GM10847 (cell line): ENCODE results near the gene SULT1C3.

Source experiments
- POLR2A ChIP-seq: IDR thresholded peaks from 2 replicates; pipeline ENCODE4 v1.6.1; 2011; ENCODE audit not compliant: insufficient read length; ENCODE audit errors: extremely low read depth

Gene SULT1C3

GRCh38 chr2:108228537-108228936 is 11.2 kb upstream of the SULT1C3 start:
- no peak for TF ChIP-seq POLR2A

DNA sequence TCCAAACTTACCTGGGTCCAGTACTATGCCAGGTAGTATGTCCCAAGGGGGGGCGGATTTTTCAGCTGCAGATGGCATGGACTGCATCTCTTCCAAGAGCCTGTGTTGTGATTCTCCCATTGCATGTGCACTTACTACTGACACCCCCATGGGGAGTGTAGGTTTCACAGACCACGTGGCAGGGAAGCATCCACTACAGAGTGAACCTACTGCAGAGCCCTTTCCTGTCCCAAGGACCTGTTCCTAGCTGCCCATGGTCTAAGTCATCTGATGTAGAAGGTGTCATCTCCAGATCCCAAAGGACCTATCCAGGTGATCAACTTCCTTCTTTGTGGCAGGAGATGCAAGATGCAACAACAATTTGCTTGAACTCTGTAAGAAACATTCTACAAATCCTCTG is 9.9 kb upstream of the SULT1C3 start:
- TF ChIP-seq POLR2A: no peak

DNA sequence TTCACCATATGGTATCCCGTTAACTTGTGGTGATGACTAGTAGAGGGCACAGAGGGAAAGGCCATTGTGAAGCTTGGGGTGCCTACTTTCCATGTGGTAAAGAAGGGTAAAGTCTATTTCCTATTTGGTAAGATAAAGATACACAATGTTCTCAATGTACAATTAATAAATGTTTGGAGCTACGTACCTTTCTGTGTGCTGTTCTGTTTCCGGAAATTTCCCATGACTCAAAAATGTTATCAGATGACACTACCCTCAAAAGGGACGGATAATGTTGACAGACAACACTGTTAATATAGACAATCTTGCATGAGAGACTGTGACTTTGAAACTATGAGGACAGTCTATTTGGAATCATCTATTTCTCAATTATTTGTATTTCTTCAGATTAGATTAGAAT is 4.2 kb upstream of the SULT1C3 start:
- no peak for TF ChIP-seq POLR2A

- no peak for TF ChIP-seq POLR2A
Observed at GRCh38 chr2:108236676-108237335, 3.0 kb upstream of the SULT1C3 start.

- no peak for TF ChIP-seq POLR2A
Observed at GRCh38 chr2:108240966-108241365, 1.2 kb downstream of the SULT1C3 start.

GRCh38 chr2:108243566-108243965 is 3.8 kb downstream of the SULT1C3 start:
- TF ChIP-seq POLR2A: no peak

- no peak for TF ChIP-seq POLR2A
Observed at GRCh38 chr2:108244667-108245414, 5.1 kb downstream of the SULT1C3 start.

- no peak for TF ChIP-seq POLR2A
Observed at GRCh38 chr2:108253106-108253505, 13.3 kb downstream of the SULT1C3 start.

- TF ChIP-seq POLR2A: no peak
Observed at GRCh38 chr2:108257757-108258331, 18.1 kb downstream of the SULT1C3 start.

- no peak for TF ChIP-seq POLR2A
Observed at GRCh38 chr2:108260773-108261172, 21.0 kb downstream of the SULT1C3 start.

- TF ChIP-seq POLR2A: no peak
Observed at GRCh38 chr2:108262036-108262435, 22.3 kb downstream of the SULT1C3 start.

DNA sequence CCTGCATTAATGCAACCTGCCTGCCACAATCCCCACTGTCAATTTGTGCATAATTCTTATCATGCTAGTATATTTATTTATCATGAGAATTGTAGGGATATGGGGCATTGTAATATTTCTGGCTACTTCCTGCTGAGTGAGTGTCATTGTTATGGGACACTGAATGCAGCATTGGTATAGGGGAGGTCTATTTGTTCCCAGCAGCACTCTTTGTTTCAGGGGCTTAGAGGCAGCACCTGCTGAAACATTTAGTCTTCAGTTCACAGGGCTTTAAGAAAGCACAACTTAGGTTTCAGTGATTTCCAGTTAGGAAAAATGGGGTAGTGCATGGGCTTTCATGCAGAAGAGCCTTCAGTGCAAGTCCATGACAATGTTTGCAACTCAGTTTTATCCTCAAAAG is 23.6 kb downstream of the SULT1C3 start:
- no peak for TF ChIP-seq POLR2A

DNA sequence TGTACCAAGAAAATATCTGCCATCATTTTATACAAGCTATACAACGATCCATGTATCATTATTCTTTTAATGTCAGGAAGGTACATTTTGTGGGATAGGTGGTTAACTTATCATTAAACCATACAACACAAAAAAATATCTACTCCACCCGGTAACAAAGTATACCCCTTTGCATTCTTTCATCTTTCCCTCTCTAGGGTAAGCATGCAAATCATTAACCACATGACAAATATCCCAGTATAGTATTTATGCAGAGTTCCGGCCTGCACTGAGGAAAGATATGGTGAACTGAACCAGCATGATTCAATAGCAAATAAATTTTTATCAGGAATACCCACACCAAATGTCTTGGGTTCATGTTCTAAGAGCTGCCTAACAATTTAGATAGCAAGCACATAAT is 26.4 kb downstream of the SULT1C3 start:
- TF ChIP-seq POLR2A: no peak

GRCh38 chr2:108267101-108267500 is 27.3 kb downstream of the SULT1C3 start:
- TF ChIP-seq POLR2A: no peak

- no peak for TF ChIP-seq POLR2A
Observed at GRCh38 chr2:108268001-108268400, 28.2 kb downstream of the SULT1C3 start.

GRCh38 chr2:108270346-108270745 is 30.6 kb downstream of the SULT1C3 start:
- TF ChIP-seq POLR2A: no peak

DNA sequence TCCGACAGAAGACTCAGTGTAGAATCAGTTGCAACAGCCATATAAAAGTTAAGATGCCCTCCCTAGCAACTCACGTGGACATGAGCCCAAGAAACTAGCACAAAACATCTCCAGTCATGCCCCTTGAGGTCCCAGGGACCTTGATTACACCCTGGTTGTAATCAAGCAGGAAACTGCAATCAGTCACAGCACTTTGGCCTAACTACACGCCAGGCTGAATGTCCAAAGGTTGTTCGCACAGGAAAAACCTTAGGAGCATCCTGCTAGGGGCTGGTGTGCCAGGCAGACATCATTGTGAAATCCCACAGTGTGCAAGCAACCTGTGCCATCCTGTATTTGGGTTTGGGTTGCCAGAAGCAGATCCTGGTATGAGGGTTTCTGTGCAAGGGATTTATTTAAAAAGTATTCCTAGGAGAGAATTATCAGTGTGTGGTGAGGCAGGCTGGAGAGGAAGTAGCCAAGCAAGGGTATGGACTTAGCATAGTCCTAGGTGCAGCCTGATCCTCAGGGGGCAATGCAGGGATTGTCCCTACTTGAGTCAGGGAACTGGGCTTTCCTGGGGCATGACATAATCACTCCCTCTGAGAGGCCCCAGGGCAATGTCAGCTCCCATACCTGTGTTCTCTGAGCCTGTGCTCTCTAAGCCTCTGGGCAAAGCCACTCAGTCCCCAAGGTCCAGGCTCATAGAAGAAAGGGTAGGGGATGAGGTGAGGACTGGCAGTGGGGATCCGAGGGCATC is 31.2 kb downstream of the SULT1C3 start:
- TF ChIP-seq POLR2A: no peak
